ENCODE data around the gene APOBEC2. TPM values are rescaled to one million over a fixed set of nuclear protein-coding genes. Genes with fewer than 3 reads are reported as not detected.
A peak's percentile ranks its signal among the peaks of the same experiment; 100 is the strongest.

APOBEC2 gene
- total and polyA plus RNA-seq, 2 donors (not counting 1 experiment from before 2014, with no cell fraction given), result not detected

- peak overlapping the region; percentile 97 for H3K9ac ChIP-seq (ENCODE audit: low read length)
- no peaks in the 10 kb centered on the region for H4K20me1 ChIP-seq (ENCODE audit: control insufficient read depth, insufficient read depth, low read length, poor library complexity, severe bottlenecking)
- Mint-ChIP-seq H3K9me3 (ENCODE audit: insufficient read depth) (no peaks in the 10 kb centered on the region), H3K27me3 (no peaks in the 10 kb centered on the region), H3K4me1 (peaks cover 48% of the 10 kb centered on the region), H3K27ac (peak overlapping the region; percentile 99), H3K4me3 (peak overlapping the region; percentile 94)
- POLR2A ChIA-PET, result no interaction called here
- H3K4me1 ChIP-seq (ENCODE audit: control insufficient read depth in 2 of 2, insufficient read depth in 2 of 2, low read length in 2 of 2), result peaks cover 31 to 34% of the 10 kb centered on the region in 2 donors
- peak overlapping the region; percentile 96 to 97 for H3K27ac ChIP-seq (ENCODE audit: low read length in 2 of 2)
- peak overlapping the region; percentile 89 for H3K4me2 ChIP-seq (replicated peaks; ENCODE audit: low read depth, low read length, poor library complexity, severe bottlenecking)
- H2AFZ ChIP-seq (ENCODE audit: insufficient read depth, low read depth, low read length, poor library complexity, severe bottlenecking), result peak overlapping the region; percentile 66
- peaks cover 58% of the 10 kb centered on the region for H3K79me2 ChIP-seq (ENCODE audit: control insufficient read depth, insufficient read depth, low read length)
- H3K4me3 ChIP-seq (ENCODE audit: control extremely low read depth in 1 of 5, extremely low read depth in 1 of 5, insufficient read depth in 1 of 5, low read depth in 2 of 5, low read length in 4 of 5), result peak overlapping the region; percentile 80 to 96 (median 94)
- ATAC-seq (ENCODE audit: low read depth) (peak; percentile 12), DNase-seq (peak; percentile 89)
- peaks cover 0 to 15% of the 10 kb centered on the region in 2 experiments for H3K36me3 ChIP-seq (replicated peaks in 1 of 2; ENCODE audit: control extremely low read depth in 1 of 2, control insufficient read depth in 1 of 2, extremely low read depth in 1 of 2, insufficient read depth in 2 of 2, low read length in 1 of 2)
- no peaks in the 10 kb centered on the region for H3K9me3 ChIP-seq (ENCODE audit: control extremely low read depth in 1 of 3, control insufficient read depth in 2 of 3, insufficient read depth in 1 of 3, low read length in 2 of 3)
- WGBS (ENCODE audit: insufficient coverage), result under 1% methylated on average over 62 of the region's 74 CpGs
- no peaks in the 10 kb centered on the region for H3K27me3 ChIP-seq (replicated peaks in 1 of 4; ENCODE audit: control extremely low read depth in 1 of 4, control insufficient read depth in 3 of 4, insufficient read depth in 4 of 4, low read length in 3 of 4)
- intact Hi-C loops (cut with micrococcal nuclease), result loop anchor here (1.0 to 10.0 kb wide), 7 partner anchors 201 to 1491 kb away; partner anchors contain the start of genes BYSL, FOXP4, MED20 and MRPS10
- TF ChIP-seq CTCF (IDR thresholded peaks at IDR 0.05) (peak; percentile 67), EZH2 (IDR thresholded peaks at IDR 0.05; ENCODE audit: borderline replicate concordance, insufficient read depth, low read depth, low read length, poor library complexity, severe bottlenecking) (no peak)
- CTCF ChIA-PET, result interaction anchor here (0.6 to 1.5 kb wide), 2 partner anchors 127 to 245 kb away, joined by 3 read pairs; partner anchors contain the start of gene TREML2
These were observed 20.4 kb downstream of the APOBEC2 start for GRCh38 chr6:41073203-41073967.
